NCI-H187 (cell line): ENCODE results near the gene NRIP2.

ENCODE experiments used
- DNase-seq, 2 experiments: peaks; one replicate each; lab custom pipeline; 2025; lab: John Stamatoyannopoulos, UW

NRIP2 gene

GRCh38 chr12:2775431-2775830 is 59.4 kb downstream of the NRIP2 start:
- DNase-seq: no peak
